HCT116 (cell line): ENCODE data around the gene TPI1.

ENCODE experiments used
- CTCF ChIP-seq, 3 experiments: fragments of 200-600 bp in 1 of 3; sonication (generic) in 1 of 3; IDR thresholded peaks in 2 of 3; conservative IDR thresholded peaks in 1 of 3; 2 replicates each; pipeline ENCODE4 v1.5.1; 2012 to 2017; ENCODE audit warnings: low read depth in 2 of 3, low read length in 2 of 3, antibody characterized with exemption in 1 of 3, borderline replicate concordance in 1 of 3, control low read depth in 1 of 3, mild to moderate bottlenecking in 1 of 3, mixed read lengths in 1 of 3, mixed run types in 1 of 3, moderate library complexity in 1 of 3; ENCODE audit not compliant: insufficient read depth in 1 of 3
- SP1 ChIP-seq: IDR thresholded peaks from 2 replicates; pipeline ENCODE4 v1.6.1; 2012; ENCODE audit warnings: low read depth
- TF ChIP-seq, protein P1 (sequence below): IDR thresholded peaks from 2 replicates; pipeline ENCODE4 v1.6.1; 2012

DNA sequence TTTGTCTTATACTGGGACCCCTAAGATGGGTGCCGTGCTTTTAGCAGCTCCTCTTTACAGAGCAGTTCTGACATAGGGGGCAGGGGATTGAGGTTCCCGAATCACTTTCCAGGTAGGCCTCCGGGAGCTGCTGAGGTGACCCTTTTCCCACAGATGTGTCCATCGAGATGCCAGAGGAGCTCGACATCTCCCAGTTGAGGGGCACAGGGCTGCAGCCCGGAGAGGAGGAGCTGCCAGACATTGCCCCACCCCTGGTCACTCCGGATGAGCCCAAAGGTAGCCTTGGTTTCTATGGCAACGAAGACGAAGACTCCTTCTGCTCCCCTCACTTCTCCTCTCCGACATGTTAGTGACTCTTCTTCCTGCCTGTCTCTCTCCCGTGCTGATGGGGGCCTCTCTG lies 4.3 kb upstream of the TPI1 start:
- TF ChIP-seq CTCF (IDR thresholded peaks at IDR 0.05 in 2 of 3, conservative IDR thresholded peaks at IDR 0.05 in 1 of 3; ENCODE audit: borderline replicate concordance in 1 of 3, insufficient read depth in 1 of 3, low read depth in 2 of 3, low read length in 2 of 3) (no peak), SP1 (no peak)
- TF ChIP-seq, protein P1, sequence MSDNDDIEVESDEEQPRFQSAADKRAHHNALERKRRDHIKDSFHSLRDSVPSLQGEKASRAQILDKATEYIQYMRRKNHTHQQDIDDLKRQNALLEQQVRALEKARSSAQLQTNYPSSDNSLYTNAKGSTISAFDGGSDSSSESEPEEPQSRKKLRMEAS = no peak
